Ishikawa (cell line): Measurements from ENCODE around the gene CCNYL1.

Experiments
- CEBPB ChIP-seq: IDR thresholded peaks from 2 replicates; pipeline ENCODE4 v1.6.1; 2012
- CREB1 ChIP-seq: IDR thresholded peaks from 2 replicates; pipeline ENCODE4 v1.6.1; 2012; ENCODE audit warnings: low read depth
- EGR1 ChIP-seq: IDR thresholded peaks from 2 replicates; pipeline ENCODE4 v1.6.1; 2012
- EP300 ChIP-seq: IDR thresholded peaks from 2 replicates; pipeline ENCODE4 v1.6.1; 2012; ENCODE audit warnings: borderline replicate concordance
- FOXM1 ChIP-seq: IDR thresholded peaks from 2 replicates; pipeline ENCODE4 v1.6.1; 2012; ENCODE audit warnings: low read depth, borderline replicate concordance
- MAX ChIP-seq: IDR thresholded peaks from 2 replicates; pipeline ENCODE4 v1.6.1; 2012
- NFIC ChIP-seq: IDR thresholded peaks from 2 replicates; pipeline ENCODE4 v1.6.1; 2012
- RAD21 ChIP-seq: IDR thresholded peaks from 2 replicates; pipeline ENCODE4 v1.6.1; 2012; ENCODE audit warnings: low read depth
- REST ChIP-seq: IDR thresholded peaks from 2 replicates; pipeline ENCODE4 v1.6.1; 2012; ENCODE audit warnings: low read depth, mild to moderate bottlenecking
- TAF1 ChIP-seq: IDR thresholded peaks from 2 replicates; pipeline ENCODE4 v1.6.1; 2012; ENCODE audit warnings: low read depth, mild to moderate bottlenecking
- TCF12 ChIP-seq: IDR thresholded peaks from 2 replicates; pipeline ENCODE4 v1.6.1; 2012; ENCODE audit warnings: low read depth
- TEAD4 ChIP-seq: IDR thresholded peaks from 2 replicates; pipeline ENCODE4 v1.6.1; 2012
- YY1 ChIP-seq: IDR thresholded peaks from 2 replicates; pipeline ENCODE4 v1.6.1; 2012; ENCODE audit warnings: low read depth
- ZBTB7A ChIP-seq: IDR thresholded peaks from 2 replicates; pipeline ENCODE4 v1.6.1; 2012; ENCODE audit warnings: low read depth
- TF ChIP-seq, protein P1 (sequence below): IDR thresholded peaks from 2 replicates; pipeline ENCODE4 v1.6.1; 2012

CCNYL1 gene

DNA sequence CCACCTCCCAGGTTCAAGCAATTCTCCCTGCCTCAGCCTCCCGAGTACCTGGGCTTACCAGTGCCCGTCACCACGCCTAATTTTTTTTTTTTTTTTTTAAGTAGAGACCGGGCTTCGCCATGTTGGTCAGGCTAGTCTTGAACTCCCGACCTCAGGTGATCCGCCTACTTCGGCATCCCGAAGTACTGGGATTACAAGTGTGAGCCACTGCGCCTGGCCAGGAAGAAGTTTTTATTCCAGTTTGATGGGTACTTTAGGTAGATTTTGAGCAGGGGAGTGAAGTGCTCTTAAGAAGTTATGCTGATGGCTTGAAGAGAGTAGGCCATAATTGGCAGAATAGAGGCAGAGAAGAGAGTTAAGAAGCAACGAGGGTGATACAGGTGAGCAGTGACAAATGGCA, 33.0 kb downstream of the CCNYL1 start:
- no peak for TF ChIP-seq FOXM1
- TF ChIP-seq YY1: no peak
- TF ChIP-seq TCF12: no peak
- TF ChIP-seq REST: no peak
- TF ChIP-seq NFIC: no peak
- TF ChIP-seq ZBTB7A: no peak
- TF ChIP-seq, protein P1, sequence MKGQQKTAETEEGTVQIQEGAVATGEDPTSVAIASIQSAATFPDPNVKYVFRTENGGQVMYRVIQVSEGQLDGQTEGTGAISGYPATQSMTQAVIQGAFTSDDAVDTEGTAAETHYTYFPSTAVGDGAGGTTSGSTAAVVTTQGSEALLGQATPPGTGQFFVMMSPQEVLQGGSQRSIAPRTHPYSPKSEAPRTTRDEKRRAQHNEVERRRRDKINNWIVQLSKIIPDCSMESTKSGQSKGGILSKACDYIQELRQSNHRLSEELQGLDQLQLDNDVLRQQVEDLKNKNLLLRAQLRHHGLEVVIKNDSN: no peak
- TF ChIP-seq CREB1: no peak
- TF ChIP-seq CEBPB: no peak
- no peak for TF ChIP-seq EP300
- no peak for TF ChIP-seq EGR1

- TF ChIP-seq RAD21 (peak; percentile 97), TAF1 (no peak)
Measured at GRCh38 chr2:207746131-207746530, 34.7 kb downstream of the CCNYL1 start.

GRCh38 chr2:207747653-207748560, 36.5 kb downstream of the CCNYL1 start:
- TF ChIP-seq NFIC (no peak), TAF1 (no peak), ZBTB7A (no peak), RAD21 (no peak), TCF12 (no peak), YY1 (no peak), CEBPB (no peak), EGR1 (no peak), REST (no peak), MAX (no peak), TEAD4 (no peak), EP300 (no peak), CREB1 (no peak), FOXM1 (no peak)
- TF ChIP-seq, protein P1: no peak

GRCh38 chr2:207748993-207749392, 37.6 kb downstream of the CCNYL1 start:
- TF ChIP-seq, protein P1: no peak
- TF ChIP-seq TAF1 (no peak), TEAD4 (no peak), REST (no peak), YY1 (no peak), CREB1 (no peak), NFIC (no peak), ZBTB7A (no peak), TCF12 (no peak), EGR1 (no peak), MAX (no peak), CEBPB (no peak), RAD21 (no peak), FOXM1 (no peak), EP300 (no peak)
